ENCODE data around the gene STX12.
"Not testable (repeated sequence)": the region's sequence is repeated elsewhere in the genome, so short reads cannot be mapped to it uniquely, and the experiment has no call there.

Gene STX12

DNA sequence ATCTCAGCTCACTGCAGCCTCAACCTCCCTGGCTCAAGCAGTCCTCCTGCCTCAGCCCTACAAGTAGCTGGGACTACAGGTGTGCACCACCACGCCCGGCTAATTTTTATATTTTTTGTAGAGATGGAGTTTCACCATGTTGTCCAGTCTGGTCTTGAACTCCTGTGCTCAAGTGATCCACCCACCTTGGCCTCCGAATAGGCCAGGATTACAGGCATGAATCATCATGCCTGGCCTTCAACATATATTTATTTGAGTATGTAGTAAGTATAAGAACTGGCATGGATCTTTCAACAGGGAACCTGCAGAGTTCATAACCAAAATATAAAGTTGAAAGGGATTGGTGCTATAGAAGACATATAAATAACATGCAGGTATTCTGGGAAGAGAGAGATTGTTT, 2.3 kb downstream of the STX12 start:
- not testable (repeated sequence) for DNase-seq (ENCODE audit: low read depth in 2 of 2)

DNA sequence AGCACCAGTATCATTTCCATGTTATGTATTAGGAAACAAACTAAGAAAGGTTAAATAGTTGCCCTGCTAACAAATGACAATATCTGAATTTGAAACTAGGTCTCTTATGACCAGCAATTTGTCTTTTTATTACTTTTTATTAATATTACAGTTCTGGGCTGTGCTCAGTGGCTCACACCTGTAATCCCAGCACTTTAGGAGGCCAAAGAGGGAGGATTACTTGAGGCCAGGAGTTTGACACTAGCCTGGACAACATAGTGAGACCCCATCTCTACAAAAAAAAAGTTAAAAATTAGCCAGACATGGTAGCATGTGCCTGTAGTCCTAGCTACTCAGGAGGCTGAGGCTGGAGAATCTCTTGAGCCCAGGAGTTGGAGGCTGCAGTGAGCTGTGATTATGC, 3.3 kb downstream of the STX12 start:
- not testable (repeated sequence) for DNase-seq (ENCODE audit: low read depth in 2 of 2)

DNA sequence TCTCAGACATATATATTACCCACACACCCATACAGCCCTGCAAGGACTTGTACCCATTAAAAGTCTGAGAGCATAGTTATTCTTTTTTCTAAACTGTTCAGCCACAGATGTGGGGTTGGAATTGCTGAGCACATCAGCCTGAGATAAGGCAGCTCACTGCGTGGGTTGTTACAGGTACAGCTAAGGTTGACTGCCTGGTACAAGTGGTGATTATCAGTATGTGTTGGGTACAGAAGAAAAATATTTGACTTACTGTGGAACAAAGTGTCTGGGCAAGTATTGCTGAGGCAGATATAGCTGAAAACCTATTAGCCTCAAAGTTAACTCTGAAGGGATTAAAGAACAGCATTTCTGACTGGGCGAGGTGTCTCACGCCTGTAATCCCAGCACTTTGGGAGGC, 5.0 kb downstream of the STX12 start:
- DNase-seq (ENCODE audit: low read depth in 2 of 2) = no peak

DNA sequence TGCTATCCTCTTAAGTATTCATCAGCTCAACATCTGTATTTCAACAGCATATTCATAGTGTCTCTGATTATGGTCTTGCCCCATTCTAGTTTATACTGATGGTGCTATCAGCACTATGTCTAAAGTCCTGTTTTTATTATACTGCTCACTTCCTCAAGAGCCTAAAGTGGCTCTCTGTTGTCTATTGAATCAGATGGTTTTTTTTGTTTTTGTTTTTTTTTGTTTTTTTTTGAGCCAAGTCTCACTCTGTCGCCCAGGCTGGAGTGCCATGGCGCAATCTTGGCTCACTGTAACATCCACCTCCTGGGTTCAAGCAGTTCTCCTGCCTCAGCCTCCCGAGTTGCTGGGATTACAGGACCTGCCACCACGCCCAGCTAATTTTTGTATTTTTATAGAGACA, 6.1 kb downstream of the STX12 start:
- no peak for DNase-seq (ENCODE audit: low read depth in 2 of 2)

DNA sequence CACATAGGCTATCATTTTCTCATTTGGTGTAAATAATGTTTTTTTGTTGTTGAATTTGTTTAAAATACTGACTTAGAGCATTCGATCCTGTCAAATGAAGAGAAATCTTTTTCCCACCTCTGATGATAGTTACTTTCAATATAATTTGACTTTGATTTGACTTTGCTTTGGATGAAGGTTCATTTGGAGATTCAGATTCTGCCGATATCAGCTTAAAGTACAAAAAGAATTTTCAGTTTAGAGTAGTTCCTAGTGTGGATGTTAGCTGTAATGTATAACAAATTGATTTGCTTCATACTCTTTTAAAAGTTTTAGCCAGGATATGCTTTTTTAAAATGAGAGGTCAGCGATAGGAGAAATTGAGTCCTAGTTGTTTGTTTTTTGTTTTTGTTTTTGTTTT, 9.9 kb downstream of the STX12 start:
- no peak for DNase-seq (ENCODE audit: low read depth in 2 of 2)

DNA sequence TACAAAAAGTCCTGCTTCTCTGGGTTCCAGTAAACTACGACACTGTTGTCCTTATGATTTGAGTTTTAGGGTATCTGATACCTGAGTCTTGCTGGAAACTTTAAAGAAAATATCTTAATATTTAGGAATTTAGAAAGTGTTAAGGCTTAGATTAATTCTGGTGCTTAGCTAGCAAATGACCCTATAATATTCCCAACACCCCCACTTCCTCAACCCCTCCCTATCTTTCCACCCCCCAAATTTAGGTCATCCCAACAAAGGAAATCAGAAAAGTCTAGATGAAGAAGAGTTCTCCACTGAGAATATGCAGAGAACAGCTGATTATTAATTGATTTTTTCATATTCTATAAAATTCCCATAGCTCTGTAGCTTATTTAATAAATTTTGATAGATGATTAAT, 11.7 kb downstream of the STX12 start:
- no peak for DNase-seq (ENCODE audit: low read depth in 2 of 2)

DNA sequence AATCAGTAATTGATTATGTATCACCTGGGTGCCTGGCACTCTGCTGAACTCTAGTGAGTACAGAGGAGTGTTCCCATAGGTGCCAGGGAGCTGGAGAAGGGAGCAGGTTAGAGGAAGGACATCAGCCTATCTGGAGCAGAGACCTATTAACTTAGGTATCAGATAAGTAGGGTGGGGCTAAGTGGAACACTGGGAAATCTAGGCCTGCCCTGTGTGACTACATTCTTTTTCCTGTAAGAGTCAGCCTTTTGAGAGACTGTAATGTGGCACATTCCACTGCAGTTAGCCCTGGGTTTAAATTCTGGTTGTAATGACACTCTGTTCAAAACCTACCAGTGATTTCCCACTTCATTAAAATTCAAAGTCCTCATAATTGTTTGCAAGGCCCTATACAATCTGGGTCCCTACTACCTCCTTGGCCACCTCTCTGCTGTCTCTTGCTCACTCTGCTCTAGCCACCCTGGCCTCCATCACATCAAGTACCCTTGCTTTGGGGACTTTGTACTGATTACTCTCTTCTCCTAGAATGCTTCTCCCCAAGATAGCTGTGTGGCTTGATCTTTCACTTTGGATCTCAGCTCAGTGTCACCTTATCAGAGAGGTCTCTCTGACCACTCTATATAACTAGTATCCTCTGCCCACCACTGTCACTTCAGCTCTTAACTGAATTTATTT, 12.9 kb downstream of the STX12 start:
- no peak for DNase-seq (ENCODE audit: low read depth in 2 of 2)

DNA sequence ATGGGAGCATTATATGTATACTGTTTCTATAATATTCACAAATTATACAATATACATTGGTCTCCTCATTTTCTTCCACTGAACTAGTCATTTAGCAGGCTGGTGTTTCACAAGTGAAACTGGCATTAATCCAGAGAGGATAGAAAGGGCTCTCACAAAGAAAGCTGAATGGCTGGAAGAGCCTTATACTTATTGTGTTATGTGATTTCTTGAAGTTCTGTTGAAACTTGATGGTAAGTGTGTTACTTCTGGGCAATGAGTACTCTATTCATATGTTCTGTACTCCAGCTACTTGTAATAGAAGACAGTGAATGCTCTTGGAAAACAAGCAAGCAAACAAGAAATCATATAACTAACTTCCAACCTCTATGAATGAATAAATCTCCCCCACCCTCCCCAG, 14.9 kb downstream of the STX12 start:
- DNase-seq (ENCODE audit: low read depth in 2 of 2) = no peak

DNA sequence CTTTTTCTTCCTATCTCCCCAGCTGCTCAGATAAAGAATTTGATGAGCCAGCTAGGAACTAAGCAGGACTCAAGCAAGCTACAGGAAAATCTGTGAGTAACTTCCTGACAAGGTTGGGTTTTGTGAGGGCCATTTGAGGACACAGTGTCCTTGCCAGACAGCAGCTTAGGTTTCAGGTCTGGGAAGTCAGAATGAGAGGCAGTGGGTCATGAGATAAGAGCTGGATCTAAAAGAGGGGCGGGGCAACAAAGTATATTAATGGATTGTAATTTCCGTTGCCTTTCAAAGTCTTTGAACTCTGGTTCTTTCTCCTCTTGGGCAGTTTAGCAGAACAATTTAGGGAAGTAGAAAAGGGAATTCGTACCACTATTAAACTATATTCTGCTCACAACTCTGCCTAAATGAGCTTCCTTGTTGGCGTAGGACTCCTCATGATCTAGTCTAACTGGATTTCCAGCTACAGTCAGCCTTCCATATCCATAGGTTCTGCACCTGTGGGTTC, 16.6 kb downstream of the STX12 start:
- DNase-seq (ENCODE audit: low read depth in 2 of 2) = no peak

DNA sequence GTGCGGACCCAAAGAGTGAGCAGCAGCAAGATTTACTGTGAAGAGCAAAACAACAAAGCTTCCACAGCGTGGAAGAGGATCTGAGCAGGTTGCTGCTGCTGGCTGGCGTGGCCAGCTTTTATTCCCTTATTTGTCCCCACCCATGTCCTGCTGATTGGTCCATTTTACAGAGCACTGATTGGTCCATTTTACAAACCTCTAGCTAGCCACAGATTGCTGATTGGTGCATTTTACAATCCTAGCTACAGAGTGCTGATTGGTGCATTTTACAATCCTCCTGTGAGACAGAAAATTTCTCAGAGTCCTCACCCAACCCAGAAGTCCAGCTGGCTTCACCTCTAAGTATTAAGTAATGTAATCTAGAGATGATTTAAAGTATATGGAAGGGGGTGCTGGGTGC, 17.3 kb downstream of the STX12 start:
- DNase-seq (ENCODE audit: low read depth in 2 of 2) = not testable (repeated sequence)

DNA sequence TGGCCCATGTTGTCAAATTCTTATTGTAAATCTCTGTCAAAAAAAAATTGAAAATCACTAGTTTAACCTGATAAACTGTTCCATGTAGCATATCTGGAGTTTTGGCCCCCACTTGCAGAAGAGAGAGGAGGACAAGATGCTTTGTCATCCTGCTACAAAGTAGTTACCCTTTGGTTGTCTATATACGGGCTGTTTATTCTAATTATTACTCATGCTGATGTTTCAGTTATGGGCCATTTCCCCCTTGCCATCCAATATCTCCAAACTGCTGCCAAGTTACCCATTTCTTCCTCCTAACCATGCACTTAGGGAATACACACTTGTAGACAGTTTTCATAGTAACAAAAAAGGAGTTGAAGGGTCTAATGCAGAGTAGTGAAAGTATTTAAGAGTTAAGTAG, 22.6 kb downstream of the STX12 start:
- no peak for DNase-seq (ENCODE audit: low read depth in 2 of 2)

DNA sequence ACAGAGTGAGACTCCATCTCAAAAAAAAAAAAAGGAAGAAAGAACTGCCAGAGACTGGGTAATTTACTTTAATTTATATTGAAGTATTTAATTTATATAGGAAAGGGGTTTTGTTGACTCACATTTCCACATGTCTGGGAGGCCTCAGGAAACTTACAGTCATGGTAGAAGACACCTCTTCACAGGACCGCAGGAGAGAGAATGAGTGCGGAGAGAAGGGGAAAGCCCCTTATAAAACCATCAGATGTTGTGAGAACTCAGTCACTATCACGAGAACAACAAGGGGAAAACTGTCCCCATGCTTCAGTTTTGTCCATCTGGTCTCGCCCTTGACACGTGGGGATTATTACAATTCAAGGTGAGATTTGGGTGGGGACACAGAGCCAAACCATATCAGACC, 31.8 kb downstream of the STX12 start:
- no peak for DNase-seq (ENCODE audit: low read depth in 2 of 2)

DNA sequence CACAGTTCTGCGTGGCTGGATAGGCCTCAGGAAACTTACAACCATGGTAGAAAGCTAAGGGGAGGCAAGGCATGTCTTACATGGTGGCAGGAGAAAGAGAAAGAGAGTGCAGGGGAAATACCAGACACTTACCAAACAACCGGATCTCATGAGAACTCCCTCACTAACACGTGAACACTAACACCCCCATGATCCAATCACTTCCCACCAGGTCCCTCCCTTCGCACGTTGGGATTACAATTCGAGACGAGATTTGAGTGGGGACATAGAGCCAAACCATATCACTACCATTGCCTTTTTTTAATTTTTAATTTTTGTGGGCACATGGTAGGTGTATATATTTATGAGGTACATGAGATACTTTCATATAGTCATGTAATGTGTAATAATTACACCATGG, 33.7 kb downstream of the STX12 start:
- DNase-seq (ENCODE audit: low read depth in 2 of 2) = no peak

DNA sequence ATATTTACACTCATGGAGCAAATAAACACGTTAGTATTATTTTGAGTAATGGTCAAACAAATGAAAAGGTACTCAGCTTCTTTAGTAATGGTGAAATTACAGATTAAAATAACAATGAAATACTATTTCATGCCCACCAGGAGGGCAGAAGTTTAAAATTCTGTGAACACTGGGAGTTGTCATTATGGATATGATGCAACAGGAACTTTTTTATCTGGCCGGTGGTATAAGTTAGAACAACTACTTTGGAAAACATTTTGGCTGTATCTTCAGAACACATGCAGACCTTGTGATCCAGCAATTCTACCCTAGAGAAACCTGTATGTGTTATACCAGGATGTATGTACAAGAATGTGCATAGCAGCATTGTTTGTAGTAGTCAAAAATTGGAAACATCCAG, 34.4 kb downstream of the STX12 start:
- DNase-seq (ENCODE audit: low read depth in 2 of 2) = no peak

DNA sequence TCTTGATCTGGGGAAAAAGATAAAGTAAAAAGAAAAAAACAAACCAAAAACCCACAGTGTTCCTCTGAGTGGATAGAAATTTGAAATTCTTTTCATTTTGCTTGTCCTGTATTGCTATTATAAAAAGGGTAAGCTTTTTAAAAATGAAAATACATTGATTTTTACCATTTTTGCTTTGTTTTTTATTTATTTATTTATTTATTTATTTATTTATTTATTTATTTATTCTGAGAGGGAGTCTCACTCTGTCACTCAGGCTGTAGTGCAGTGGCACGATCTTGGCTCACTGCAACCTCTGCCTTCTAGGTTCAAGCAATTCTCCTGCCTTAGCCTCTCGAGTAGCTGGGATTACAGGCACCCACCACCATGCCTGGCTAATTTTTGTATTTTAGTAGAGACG, 35.1 kb downstream of the STX12 start:
- not testable (repeated sequence) for DNase-seq (ENCODE audit: low read depth in 2 of 2)

DNA sequence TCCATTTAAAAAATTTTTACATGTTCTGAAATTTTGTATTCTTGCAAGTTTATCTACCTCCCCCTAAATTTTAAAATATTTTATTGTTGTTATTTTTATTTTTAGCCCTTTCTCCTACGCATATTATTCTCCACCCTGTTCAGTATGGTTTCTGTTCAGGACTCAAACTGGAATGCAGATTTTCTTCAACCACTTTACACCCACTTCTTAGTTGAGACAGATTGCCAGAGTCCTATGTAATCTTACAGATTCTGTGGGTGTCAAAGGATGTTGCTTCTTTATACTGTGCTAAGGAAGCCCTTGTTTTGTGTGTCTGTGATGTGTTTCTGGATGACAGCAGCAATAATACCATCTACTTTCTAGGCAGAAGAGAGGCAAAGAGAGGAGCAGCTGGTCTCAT, 36.9 kb downstream of the STX12 start:
- DNase-seq (ENCODE audit: low read depth in 2 of 2) = no peak

DNA sequence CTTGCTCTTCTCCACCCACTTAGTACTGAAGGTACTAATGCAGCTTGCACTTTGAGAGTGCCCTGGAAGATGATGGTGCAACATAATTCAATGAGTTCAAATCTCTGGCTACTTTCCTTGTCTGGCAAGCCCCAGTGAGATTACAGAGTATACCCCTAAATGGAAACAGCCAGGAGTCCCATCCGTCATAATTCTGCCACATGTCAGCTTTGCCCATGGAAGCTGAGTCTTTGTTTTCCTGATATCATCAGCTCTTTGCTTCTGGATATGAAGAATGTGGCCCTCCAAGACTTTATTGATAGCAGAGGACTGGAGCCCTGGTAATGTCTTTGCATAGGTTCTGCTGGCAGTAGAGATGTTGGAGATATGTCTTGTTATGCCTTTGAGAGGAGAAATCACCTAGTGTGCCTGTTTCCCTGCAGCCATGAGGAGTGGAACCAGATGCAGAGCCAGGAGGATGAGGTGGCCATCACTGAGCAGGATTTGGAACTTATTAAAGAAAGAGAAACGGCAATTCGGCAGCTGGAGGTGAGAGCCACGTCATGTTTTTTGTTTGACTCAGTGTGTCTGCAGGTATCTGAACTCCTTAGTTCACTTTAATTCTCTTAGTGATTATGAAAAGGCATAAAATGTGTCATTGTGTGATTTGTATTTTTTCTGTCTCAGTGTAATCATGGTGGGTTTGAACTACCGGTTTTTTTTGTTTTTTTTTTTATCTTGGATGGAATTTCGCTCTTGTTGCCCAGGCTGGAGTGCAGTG, 38.9 kb downstream of the STX12 start:
- DNase-seq (ENCODE audit: low read depth in 2 of 2) = no peak

DNA sequence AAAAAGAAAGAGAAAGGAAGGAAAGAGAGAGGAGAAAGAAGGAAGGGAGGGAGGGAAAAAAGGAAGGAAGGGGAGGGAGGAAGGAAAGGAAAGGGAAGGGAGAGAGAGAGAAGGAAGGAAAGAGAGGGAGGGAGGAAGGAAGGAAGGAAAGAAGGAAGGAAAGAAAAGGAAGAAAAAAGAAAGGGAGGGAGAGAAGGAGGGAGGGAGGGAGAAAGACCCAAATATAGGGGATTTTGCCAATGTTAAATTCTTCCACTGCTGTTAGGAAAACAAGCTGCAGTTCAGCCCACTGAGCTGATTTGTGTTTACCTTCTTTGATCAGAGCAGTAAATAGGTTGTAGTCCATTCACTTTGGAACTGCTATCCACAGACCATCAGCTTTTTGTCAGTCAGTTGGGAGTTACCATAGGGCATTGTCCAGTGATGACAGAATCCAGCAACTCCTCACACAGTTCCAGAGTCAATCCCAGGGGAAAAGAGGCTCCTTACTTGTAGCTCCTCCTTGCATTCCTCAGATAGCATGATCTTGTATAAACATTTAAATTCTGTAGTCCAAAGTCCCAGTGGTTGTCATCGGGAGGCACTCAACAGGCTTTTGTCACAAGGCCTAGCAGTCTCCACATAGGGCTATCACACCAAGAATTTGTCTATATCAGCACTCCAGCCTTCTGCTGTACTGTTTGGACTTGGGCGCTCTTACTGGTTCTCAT, 44.1 kb downstream of the STX12 start:
- DNase-seq (ENCODE audit: low read depth in 2 of 2) = peak; percentile 25 to 29

DNA sequence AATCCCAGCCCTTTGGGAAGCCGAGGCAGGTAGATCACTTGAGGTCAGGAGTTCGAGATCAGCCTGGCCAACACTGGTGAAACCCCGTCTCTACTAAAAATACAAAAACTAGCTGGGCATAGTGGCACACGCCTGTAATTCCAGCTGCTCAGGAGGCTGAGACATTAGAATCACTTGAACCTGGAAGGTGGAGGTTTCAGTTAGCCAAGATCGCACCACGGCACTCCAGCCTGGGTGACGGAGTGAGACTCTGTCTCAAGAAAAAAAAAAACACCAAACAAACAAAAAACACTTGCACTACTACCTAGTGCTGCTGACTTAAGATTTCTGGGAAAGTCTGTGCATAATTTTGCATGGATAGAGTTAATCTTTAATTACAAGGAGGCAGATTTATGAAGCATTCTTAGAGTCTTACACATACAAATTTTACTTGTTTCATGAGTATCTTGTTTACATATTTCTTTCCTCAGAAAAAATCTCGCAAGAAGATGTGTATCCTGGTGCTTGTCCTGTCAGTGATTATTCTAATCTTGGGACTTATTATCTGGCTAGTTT, 48.8 kb downstream of the STX12 start:
- DNase-seq (ENCODE audit: low read depth in 2 of 2) = no peak

DNA sequence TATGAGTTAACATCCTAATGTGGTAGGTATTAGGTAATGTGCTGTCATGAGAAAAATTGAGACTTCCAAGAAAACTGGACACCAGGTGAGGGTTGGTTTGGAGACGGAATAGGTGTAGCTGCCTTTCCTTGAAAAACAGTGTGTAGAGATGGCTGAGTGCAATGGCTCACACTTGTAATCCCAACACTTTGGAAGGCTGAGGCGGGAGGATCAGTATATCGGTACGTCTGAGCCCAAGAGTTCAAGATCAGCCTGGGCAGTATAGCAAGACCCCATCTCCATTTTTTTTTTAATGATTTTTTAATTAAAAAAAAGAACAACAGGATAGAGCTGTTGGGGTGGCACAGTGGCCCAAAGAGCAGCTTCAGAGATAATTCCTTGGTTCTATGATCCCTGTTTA, 50.8 kb downstream of the STX12 start:
- no peak for DNase-seq (ENCODE audit: low read depth in 2 of 2)

DNA sequence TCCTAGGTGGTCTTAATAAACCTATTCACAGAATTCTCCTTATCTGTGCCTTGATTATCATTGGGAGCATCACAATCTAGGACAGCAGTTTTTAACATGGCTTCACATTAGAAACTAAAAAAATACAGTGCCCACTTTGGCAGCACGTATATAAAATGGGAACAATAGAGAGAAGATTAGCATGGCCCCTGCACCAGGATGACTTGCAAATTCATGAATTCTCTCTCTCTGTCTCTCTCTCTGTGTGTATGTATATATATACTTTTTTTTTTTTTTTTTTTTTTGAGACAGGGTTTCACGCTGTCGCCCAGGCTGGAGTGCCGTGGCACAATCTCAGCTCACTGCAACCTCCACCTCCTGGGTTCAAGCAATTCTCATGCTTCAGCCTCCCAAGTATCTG, 51.4 kb downstream of the STX12 start:
- DNase-seq (ENCODE audit: low read depth in 2 of 2) = no peak

DNA sequence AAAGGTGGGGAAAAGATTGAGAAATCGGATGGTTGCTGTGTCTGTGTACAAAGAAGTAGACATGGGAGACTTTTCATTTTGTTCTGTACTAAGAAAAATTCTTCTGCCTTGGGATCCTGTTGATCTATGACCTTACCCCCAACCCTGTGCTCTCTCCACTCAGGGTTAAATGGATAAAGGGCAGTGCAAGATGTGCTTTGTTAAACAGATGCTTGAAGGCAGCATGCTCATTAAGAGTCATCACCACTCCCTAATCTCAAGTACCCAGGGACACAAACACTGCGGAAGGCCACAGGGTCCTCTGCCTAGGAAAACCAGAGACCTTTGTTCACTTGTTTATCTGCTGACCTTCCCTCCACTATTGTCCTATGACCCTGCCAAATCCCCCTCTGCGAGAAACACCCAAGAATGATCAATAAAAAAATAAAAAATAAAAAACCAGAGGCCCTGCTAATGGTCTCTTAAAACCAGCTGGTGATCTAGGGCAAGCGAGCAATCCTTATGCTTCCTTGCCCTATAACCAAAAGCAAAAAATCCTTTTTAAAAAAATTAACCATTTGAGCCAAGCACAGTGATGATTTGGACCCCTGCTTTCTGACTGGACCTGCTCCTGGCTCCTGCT, 56.4 kb downstream of the STX12 start:
- not testable (repeated sequence) for DNase-seq (ENCODE audit: low read depth in 2 of 2)

Data from fibroblast of skin of left biceps (primary cell).